Nucleus accumbens (tissue), 56 donors: ENCODE results near the gene GNG7.
A peak's percentile ranks its signal among the peaks of the same experiment; 100 is the strongest.
"Not testable (repeated sequence)": the region's sequence is repeated elsewhere in the genome, so short reads cannot be mapped to it uniquely, and the experiment has no call there.

Experiments
- DNase-seq, 56 donors: peaks; one replicate each; lab custom pipeline; 2025; lab: John Stamatoyannopoulos, UW

The GNG7 gene

DNA sequence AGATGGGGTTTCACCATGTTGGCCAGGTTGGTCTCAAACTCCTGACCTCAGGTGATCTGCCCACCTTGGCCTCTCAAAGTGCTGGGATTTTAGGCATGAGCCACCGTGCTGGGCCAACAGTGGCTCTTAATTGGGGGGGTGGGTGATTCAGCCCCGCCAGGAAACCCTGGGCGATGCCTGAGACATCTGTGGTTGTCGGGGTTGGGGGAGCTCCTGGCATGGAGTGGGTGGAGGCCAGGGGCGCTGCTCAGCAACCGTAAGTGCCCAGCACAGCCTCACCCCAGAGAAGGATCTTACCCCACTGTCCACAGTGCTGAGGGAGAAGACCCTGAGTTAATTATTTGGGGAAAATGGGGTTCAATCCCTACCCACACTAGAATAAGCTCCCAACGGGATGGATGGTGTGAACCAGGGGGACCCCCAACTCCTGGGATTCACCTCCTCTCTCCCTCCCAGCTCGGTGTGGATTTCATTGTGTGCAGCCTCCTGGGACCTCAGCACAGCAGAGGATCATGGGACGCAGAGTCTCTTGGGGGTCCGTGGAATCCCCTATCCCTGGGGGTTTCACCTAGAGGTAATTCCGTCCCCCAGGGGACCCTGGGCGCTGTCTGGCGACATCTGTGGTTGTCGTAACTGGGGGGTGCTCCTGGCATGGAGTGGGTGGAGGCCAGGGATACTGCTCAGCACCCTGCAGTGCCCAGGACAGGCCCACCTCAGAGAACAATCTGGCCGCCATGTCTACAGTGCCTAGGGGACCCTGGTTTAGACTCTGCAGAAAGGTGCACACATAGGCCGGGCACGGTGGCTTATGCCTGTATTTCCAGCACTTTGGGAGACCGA, 157.7 kb downstream of the GNG7 start:
- DNase-seq, result no peak

DNA sequence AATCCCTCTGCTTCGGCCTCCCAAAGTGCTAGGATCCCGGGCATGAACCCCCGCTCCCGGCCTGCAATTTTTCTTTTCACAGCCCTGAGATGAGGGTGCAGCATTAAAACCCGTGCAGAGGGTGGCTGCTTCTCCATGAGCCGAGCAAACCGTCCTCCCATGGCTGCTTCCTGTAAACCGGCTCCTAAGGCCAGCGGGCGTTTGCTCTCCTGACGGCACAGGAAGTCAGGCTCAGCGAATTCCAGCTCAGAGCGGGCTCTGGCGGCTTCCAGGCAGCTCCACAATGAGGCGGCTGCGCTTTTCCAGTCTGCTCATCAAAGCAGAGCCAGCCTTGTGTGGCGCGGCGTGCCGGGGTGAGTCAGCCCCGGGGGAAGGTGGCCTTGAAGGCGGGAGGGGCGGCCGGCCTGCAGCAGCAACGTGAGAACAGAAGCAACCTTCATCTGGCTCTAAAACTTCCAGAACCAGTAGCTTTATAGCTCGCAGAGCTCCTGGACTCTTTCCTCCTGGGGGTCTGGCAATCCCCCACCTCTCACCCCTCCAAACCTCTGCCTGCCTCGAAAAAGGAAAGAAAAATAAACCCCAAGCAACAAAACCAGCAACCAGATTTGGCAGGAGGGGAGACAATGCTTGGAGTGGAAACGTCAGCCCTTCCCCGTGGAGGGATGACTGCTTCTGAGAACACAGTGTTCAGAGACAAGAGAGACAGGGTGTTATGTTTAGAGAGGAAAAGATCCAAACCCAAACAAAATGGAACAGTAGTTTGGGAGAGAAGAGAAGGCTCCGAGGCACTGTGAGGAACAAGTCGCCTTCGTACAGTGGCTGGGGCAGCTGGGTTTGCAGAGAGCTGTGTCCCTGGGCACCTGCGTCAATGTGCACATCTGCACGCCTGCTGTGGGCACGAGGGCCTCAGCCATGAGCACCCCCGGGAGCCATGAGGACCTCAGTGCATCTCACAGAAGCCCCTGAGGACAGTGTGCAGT, 158.7 kb downstream of the GNG7 start:
- peak; percentile 12 to 94 (median 86) for DNase-seq

DNA sequence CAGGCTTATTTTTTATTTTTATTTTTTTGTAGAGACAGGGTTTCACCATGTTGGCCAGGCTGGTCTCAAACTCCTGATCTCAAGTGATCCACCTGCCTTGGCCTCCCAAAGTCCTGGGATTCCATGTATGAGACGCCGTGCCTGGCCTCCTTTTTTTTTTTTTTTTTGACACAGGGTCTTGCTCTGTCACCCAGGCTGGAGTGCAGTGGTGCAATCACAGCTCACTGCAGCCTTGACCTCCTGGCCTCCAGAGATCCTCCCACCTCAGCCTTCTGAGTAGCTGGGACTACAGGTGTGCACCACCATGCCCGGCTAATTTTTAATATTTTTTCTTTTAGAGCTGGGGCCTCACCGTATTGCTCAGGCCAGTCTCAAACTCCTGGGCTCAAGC, 159.4 kb downstream of the GNG7 start:
- not testable (repeated sequence) for DNase-seq

DNA sequence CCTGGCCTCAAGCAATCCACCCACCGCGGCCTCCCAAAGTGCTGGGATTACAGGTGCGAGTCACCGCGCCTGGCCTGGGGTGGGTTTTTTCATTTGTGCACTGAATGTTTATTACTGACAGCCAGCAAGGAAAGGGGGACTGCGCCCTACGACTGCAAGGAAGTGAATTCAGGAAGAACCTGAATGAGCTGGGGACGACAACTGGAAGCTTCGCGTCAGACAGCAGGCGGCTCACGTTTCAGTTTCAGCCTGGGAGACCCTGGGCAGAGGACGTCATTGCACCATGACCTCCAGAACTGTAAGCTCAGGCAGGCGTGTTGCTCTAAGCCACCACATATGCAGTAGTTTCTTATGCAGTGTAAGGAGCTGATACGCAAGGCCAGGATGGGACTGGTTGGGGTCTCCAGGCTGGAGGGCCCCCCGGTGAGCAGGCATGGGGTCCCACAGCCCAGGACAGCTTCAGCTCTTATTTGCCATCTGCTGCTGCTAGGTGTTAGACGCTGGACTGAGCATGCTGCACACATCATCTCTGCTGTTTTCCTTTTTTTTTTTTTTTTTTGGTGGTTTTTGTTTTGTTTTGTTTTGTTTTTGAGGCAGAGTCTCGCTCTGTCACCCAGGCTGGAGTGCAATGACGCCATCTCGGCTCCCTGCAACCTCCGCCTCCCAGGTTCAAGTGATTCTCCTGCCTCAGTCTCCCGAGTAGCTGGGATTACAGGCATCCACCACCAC, 160.0 kb downstream of the GNG7 start:
- no peak for DNase-seq

DNA sequence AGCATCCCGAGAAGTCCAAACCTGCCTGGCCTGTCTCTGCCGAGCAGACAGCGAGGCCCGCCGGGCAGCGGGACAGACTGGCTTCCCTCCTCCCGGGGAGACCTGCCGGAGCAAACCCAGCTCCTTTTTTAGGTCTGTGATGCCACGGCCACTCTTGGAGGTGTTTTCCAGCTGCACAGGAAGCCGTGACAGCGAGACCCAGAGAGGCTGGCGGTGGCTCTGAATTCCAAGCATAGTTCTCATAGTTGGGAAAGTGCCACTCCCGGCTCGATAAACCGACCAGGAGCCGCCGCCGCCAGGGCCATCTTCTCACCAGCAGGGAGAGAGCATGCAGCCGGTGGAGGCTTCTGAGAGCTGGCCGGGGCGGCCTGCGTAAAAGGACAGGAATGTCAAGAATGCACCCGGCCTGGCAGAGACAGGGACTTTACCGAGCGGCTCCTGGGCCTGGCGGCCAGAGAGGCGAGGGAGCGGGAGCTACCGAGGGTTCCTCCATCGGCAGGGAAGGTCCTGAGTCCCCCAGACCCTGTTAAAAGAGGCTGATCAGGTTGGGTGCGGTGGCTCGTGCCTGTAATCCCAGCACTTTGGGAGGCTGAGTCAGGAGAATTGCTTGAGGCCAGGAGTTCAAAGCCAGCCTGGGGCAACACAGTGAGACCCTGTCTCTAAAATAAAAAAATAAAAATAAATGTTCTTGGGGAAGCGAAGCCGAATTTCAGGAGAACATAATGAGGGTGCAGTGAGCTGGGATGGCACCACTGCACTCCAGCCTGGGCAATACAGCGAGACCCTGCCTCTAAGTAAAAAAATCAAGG, 161.6 kb downstream of the GNG7 start:
- no peak for DNase-seq

DNA sequence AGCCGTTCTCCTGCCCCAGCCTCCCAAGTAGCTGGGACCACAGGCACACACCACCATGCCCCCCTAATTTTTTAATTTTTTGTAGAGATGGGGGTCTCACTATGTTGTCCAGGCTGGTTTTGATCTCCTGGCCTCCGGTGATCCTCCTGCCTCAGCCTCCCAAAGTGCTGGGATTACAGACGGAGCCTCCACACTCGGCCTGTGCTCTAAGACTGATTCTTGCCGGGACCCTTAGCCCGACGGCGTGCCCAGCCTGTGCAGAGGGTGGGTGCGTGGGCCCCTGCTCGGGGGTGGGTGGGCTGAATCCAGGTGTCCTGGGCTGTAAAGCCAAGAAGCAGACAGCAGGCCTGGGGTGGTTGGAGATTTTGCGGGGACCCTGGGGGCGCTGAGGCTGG, 162.2 kb downstream of the GNG7 start:
- no peak for DNase-seq

DNA sequence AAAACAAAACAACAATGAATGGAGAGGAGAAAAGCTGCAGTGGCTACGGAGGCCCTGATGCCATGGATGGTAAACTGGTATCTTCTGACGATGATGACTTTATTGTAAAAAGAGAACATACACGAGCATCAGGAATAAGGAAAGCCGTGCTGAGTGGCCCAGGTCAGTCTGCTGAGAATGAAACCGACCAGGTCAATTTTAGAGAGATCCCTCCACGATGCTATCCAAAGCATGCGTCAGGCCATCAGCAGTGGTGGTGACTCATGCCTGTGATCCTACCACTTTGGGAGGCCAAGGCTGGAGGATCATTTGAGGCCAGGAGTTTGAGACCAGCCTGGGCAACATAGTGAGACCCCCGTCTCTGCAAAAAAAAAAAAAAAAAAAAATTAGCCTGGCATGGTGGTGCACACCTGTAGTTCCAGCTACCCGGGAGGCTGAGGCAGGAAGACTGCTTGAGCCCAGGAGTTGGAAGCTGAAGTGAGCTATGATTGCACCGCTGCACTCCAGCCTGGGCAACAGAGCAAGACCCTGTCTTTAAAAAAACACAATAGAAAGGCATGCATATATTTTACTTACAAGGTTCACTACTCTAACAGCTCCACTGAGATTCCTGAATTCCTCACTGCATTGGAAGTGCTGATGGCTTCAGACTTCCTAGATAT, 164.3 kb downstream of the GNG7 start:
- no peak for DNase-seq

DNA sequence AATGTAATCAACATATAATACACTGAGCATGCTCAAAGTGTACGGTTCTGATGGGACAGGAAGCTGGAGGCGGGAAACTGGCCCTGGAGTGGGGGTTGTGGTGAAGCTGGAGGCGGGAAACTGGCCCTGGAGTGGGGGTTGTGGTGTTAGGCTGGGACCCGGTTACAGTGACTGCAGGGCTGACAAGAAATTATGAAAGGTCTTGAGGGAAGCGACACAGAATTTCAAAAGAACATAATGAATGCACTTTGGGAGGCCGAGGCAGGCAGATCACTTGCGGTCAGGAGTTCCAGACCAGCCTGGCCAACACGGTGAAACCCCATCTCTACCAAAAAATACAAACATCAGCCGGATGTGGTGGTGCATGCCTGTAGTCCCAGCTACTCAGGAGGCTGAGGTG, 164.9 kb downstream of the GNG7 start:
- not testable (repeated sequence) for DNase-seq

DNA sequence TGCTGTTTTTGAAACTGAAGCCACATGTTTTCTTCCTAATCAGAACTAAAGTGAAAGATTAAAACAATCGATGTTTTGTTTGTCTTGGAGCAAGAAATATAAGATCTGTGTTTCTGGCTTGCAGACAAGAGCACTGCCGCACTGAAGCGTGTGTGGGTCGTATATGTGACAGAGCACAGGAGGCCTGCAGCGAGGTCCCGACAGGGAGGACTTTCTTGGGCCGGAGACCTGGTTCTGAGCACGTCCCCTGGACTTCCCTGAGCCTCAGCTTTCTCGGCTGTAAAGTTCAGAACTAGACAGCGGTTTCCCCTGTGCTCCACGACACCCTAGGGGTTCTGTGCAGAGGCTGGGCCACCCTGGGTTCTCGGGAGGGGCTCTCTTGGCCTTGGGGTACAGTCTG, 166.0 kb downstream of the GNG7 start:
- no peak for DNase-seq

DNA sequence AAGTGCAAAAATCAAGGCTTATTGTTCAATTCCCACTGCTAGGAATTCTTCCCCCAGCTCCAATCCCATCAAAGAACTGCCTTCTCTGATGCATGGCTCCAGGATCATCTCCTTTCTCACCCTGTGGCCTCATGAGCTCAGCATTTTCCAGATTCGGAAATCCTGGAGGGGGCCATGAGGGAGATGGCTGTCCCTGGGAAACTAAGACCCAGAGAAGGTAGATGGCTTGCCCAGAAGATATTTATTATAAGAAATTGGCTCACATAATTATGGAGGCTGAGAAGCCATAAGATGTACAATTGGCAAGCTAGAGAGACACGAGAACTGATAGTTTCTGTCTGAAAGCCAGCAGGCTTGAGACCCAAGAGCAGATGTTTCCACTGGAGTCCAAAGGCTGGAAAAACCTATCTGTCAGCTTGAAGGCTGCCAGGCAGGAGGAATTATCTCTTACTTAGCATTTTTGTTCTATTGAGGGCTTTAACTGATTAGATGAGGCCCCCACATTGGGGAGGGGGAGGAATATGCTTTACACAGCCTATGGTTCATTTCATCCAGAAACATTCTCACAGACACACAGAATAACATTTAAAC, 168.0 kb downstream of the GNG7 start:
- DNase-seq, result no peak

DNA sequence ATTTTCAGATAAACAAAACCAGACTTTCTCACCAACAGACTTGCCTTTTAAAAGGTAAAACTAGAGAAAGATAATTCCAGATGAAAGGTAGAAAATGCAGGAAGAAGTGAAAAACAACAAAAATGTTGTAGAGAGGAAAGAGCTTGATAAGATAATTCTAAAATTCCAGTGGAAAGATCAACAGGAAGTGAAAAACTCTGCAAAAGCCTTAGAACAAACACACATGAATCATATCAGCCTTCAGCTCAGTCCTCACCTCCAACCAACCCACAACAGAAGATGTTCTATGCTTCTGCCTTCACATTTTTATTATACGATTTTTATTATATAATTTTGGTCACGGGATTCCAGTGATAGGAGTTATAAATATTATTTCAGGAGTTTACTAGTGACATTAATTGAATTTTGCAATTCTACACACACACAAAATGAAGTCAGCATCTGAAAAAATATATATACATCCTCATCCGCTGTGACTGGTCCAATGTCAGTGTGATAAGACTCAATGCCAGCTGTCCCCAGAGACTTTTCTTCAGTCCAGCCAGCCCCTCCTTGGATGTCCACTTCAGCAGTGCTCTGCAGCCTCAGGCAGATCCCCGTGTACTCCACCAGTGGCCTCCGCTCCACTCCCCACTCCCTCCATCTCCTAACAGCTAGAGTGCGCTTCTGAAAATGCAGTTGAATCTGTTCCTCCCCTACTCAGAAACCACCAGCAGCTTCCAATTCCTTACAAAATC, 168.6 kb downstream of the GNG7 start:
- DNase-seq, result no peak

DNA sequence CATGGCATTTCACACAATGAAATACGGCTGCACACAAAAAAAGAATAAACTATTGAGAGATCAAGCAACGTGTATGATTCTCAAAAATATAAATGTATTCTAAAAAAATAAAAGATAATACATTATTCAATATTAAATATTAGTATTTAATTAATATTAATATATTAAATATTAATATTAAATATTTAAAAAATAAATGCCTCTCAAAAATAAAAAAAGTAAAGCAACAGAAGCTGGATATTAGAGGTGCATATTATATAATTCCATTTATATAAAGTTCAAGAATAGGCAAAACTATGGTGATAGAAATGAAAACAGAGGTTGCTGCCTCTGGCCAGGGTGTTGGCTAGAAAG, 169.4 kb downstream of the GNG7 start:
- no peak for DNase-seq

DNA sequence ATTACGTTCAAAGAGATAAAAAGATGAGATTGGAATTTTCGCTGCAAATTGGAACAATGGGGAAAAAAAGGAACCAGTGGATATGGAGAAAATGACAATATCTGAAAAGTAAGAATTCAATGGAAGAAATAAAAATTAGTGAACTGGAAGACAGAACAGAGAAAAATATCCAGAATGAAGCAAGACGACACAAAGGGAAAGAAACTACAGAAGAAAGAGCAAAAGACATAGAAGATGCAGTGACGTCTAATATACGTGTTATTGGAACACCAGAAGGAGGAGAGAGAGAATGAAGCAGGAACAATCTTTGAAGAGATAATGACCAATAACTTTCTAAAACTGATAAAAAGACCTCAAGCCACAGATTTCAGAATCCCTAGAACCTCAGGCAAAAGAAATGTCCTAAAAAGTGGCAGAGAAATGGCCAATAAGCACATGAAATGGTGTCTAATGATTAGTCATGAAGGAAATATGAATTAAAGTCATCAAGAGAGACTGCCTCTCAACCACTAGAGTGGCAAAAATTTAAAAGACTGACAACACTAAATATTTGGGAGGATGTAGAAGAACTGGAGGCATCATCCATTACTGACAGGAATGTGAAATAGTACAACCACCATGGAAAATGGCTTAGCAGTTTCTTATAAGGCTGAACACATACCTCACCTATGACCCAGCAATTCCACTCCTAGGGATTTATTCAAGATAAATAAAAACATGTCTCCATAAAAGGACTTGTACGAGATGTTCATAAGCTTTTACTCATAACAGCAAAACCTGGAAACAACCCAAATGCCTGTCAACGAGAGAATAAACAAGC, 170.0 kb downstream of the GNG7 start:
- DNase-seq, result no peak

DNA sequence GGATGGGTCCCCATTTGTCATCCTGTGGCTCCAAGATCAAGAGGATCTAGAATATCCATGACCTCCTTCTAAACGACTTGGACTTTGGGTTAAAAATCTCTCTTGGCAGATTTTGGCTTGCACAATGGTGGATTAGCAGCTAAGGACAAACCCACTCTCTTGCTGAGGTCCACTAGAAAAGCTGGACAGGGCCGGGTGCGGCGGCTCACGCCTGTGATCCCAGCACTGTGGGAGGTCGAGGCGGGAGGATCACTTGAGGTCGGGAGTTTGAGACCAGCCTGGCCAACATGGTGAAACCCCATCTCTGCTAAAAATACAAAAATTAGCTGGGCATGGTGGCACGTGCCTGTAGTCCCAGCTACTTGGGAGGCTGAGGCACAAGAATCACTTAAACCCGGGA, 172.6 kb downstream of the GNG7 start:
- not testable (repeated sequence) for DNase-seq

DNA sequence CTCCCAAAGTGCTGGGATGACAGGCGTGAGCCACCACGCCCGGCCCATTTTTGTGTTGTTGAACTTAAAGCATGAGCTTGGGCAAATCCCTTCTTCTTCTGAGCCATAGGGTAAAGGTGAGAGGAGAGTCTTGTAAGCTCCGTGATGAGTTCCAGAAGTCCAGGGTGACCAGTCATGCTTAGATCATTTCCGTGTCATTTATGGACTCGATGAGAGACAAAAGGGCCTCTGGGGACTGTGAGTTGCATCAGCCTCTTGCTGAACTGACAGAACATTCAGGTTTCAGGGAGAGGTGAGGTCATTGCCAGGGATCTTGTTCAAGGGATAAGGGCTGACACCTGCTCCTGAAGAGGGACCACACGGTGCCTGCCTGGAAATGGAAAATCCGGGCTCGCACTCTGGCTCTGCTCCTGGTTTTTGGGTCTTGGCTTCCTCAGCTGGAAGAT, 173.0 kb downstream of the GNG7 start:
- DNase-seq, result no peak

DNA sequence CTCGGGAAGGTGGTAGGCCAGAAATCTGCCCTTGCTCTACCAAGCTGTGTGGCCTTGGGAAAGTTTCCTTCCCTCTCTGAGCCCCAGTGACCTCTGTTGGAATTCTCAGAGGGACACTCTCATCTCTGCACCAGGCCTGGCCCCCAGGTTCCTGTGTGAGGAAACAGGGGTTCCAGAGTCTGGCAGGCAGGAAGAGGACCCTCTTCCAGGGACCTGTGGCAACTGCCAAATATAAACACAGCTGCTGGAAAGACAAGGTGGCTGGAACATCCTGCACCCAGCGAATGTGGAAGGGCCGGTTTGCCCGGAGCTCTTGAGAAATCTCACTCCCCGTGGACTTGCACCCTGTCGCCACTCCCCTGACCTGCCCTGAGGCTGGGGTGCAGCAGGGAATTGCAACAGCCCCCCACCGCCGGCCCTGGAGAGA, 173.8 kb downstream of the GNG7 start:
- DNase-seq, result no peak

DNA sequence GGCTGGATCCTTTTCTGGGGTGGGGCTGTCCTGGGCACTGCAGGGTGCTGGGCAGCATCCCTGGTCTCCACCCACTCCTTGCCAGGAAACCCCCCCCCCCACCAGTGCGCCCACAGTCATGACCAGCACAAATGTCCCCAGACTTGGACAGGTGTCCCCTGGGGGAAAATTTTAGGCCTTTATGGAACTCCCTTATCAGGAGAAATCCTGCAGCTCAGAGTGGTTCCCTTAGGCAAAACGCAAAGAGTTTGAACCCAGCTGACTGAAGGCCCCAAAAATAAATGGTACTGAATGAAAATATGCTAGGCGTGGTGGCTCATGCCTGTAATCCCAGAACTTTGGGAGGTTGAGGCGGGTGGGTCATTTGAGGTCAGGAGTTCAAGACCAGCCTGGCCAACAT, 174.8 kb downstream of the GNG7 start:
- no peak for DNase-seq
